GM18517 (cell line): Measurements from ENCODE around the gene SLF2.
"Not testable (repeated sequence)": the region's sequence is repeated elsewhere in the genome, so short reads cannot be mapped to it uniquely, and the experiment has no call there.

ENCODE experiments used
- ATAC-seq: cut with Tn5 transposase; IDR thresholded peaks from one replicate; pipeline ENCODE4 v1.9.1; 2021; ENCODE audit warnings: mild to moderate bottlenecking, moderate library complexity; ENCODE audit not compliant: unreplicated experiment

The SLF2 gene

GRCh38 chr10:100943508-100943907, 30.7 kb downstream of the SLF2 start:
- no peak for ATAC-seq

- no peak for ATAC-seq
Observed at GRCh38 chr10:100945754-100946153, 33.0 kb downstream of the SLF2 start.

- ATAC-seq, result no peak
Observed at GRCh38 chr10:100948916-100949315, 36.2 kb downstream of the SLF2 start.

- ATAC-seq, result no peak
Observed at GRCh38 chr10:100960251-100960650, 47.5 kb downstream of the SLF2 start.

- ATAC-seq, result no peak
Observed at GRCh38 chr10:100962351-100963080, 49.8 kb downstream of the SLF2 start.

GRCh38 chr10:100963826-100964225, 51.1 kb downstream of the SLF2 start:
- no peak for ATAC-seq

GRCh38 chr10:100965820-100966219, 53.1 kb downstream of the SLF2 start:
- no peak for ATAC-seq

- no peak for ATAC-seq
Observed at GRCh38 chr10:100966887-100967286, 54.1 kb downstream of the SLF2 start.

- ATAC-seq, result no peak
Observed at GRCh38 chr10:100967332-100967731, 54.6 kb downstream of the SLF2 start.

- ATAC-seq, result no peak
Observed at GRCh38 chr10:100968062-100968736, 55.4 kb downstream of the SLF2 start.

- no peak for ATAC-seq
Observed at GRCh38 chr10:100968863-100969186, 56.1 kb downstream of the SLF2 start.

GRCh38 chr10:100969187-100970075, 56.7 kb downstream of the SLF2 start, which contains the start of gene SEMA4G:
Gene SEMA4G, plus strand, starts transcription at chr10:100969504. Its CDS starts 3,409 bp downstream, at chr10:100972913.
- ATAC-seq, result no peak

- no peak for ATAC-seq
Observed at GRCh38 chr10:100970076-100970913, 57.5 kb downstream of the SLF2 start.

GRCh38 chr10:100970914-100971811, 58.4 kb downstream of the SLF2 start:
- ATAC-seq, result no peak

GRCh38 chr10:100972115-100972903, 59.5 kb downstream of the SLF2 start:
- no peak for ATAC-seq

GRCh38 chr10:100972904-100973535, 60.3 kb downstream of the SLF2 start:
- ATAC-seq, result no peak

- ATAC-seq, result not testable (repeated sequence)
Observed at GRCh38 chr10:100975397-100975796, 62.6 kb downstream of the SLF2 start.

- no peak for ATAC-seq
Observed at GRCh38 chr10:100976906-100977305, 64.1 kb downstream of the SLF2 start.
